Activated naive CD8-positive, alpha-beta T cell treated with anti-CD3 and anti-CD28 coated beads, Interleukin-2, amount 10 ng/mL, durations not matched to agents 7 days and 5 days (primary cell): ENCODE results near the gene NPHP4. TPM values are rescaled to one million over a fixed set of nuclear protein-coding genes. Genes with fewer than 3 reads are reported as not detected.
"Not testable (repeated sequence)": the region's sequence is repeated elsewhere in the genome, so short reads cannot be mapped to it uniquely, and the experiment has no call there.

Experiments
- ATAC-seq: fragments of 150-1000 bp; cut with Tn5 transposase; one replicate; pipeline ENCODE4 v1.10.0; 2021; ENCODE audit warnings: low read depth, moderate library complexity
- POLR2A ChIA-PET: fragments of 350-600 bp; sonication (Branson Sonifier 250); formaldehyde crosslinking; loops from one replicate; lab custom pipeline; 2021; ENCODE audit warnings: antibody characterized with exemption; lab: Charles Lee
- DNase-seq: peaks from one replicate; pipeline ENCODE4 v3.0.0; 2021
- H3K27ac Mint-ChIP-seq: one replicate; pipeline ENCODE4 v1.8.0; 2022; ENCODE audit warnings: mild to moderate bottlenecking, mixed read lengths
- H3K27me3 Mint-ChIP-seq: one replicate; pipeline ENCODE4 v1.8.0; 2022; ENCODE audit warnings: mild to moderate bottlenecking, moderate library complexity, mixed read lengths
- H3K36me3 Mint-ChIP-seq: one replicate; pipeline ENCODE4 v1.8.0; 2021; ENCODE audit warnings: mild to moderate bottlenecking, mixed read lengths
- H3K4me1 Mint-ChIP-seq: one replicate; pipeline ENCODE4 v1.8.0; 2021; ENCODE audit warnings: mixed read lengths
- H3K4me3 Mint-ChIP-seq: one replicate; pipeline ENCODE4 v1.8.0; 2022; ENCODE audit warnings: mild to moderate bottlenecking, moderate library complexity, mixed read lengths
- H3K9me3 Mint-ChIP-seq: one replicate; pipeline ENCODE4 v1.8.0; 2021; ENCODE audit warnings: mixed read lengths
- total RNA-seq, 2 experiments: library from RNA; stranded (reverse); gene quantifications; one replicate each; pipeline ENCODE4 v1.2.3, GENCODE V29; 2021

The NPHP4 gene
- total RNA-seq, 2 experiments from 2014 or later: 16.4 to 17.5 TPM

- no peak for DNase-seq
- no peak overlapping the region for H3K27ac Mint-ChIP-seq
- POLR2A ChIA-PET: no interaction called here
- no peak for ATAC-seq
- no peak overlapping the region for H3K4me3 Mint-ChIP-seq
- H3K4me1 Mint-ChIP-seq: no peaks in the 10 kb centered on the region
- no peaks in the 10 kb centered on the region for H3K9me3 Mint-ChIP-seq
- H3K27me3 Mint-ChIP-seq: no peaks in the 10 kb centered on the region
- H3K36me3 Mint-ChIP-seq: peaks cover 20% of the 10 kb centered on the region
These were observed 65.4 kb downstream of the NPHP4 start for GRCh38 chr1:5926686-5927435.

DNA sequence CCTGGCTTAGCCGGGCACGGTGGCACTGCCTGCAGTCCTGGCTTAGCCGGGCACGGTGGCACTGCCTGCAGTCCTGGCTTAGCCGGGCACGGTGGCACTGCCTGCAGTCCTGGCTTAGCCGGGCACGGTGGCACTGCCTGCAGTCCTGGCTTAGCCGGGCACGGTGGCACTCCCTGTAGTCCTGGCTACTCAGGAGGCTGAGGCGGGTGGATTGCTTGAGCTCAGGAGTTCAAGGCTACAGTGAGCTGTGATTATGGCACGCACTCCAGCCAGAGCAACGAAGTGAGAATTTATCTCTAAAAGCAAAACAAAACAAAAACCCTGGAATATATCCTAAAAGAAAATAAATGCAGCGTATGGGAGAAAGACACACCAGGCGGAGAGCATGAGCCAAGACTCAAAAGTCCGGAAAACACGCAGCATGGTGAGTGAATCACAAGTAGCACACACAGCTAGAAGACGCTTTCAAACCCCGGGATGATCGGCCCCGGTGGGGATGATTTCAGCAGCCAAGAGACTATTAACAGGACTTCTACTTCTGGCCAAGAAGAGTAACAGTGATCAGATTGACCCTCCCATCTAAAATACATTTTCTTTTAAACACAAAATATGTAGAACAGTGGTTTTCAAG is 69.4 kb downstream of the NPHP4 start:
- DNase-seq, POLR2A ChIA-PET, H3K9me3 Mint-ChIP-seq, ATAC-seq, H3K27ac Mint-ChIP-seq, H3K4me1 Mint-ChIP-seq, H3K27me3 Mint-ChIP-seq, H3K4me3 Mint-ChIP-seq: not testable (repeated sequence)
- H3K36me3 Mint-ChIP-seq: peaks cover 13% of the 10 kb centered on the region

GRCh38 chr1:5921671-5922070 is 70.6 kb downstream of the NPHP4 start:
- no peak overlapping the region for H3K27ac Mint-ChIP-seq
- no peaks in the 10 kb centered on the region for H3K4me1 Mint-ChIP-seq
- no peak overlapping the region for H3K4me3 Mint-ChIP-seq
- no peaks in the 10 kb centered on the region for H3K9me3 Mint-ChIP-seq
- ATAC-seq (no peak), DNase-seq (no peak)
- no peaks in the 10 kb centered on the region for H3K27me3 Mint-ChIP-seq
- POLR2A ChIA-PET: no interaction called here
- H3K36me3 Mint-ChIP-seq: peaks cover 6% of the 10 kb centered on the region

GRCh38 chr1:5921129-5921528 is 71.1 kb downstream of the NPHP4 start:
- no peak for ATAC-seq
- H3K4me1 Mint-ChIP-seq: peaks cover under 1% of the 10 kb centered on the region
- DNase-seq: no peak
- H3K4me3 Mint-ChIP-seq: no peak overlapping the region
- POLR2A ChIA-PET: no interaction called here
- no peaks in the 10 kb centered on the region for H3K27me3 Mint-ChIP-seq
- peaks cover 3% of the 10 kb centered on the region for H3K36me3 Mint-ChIP-seq
- no peak overlapping the region for H3K27ac Mint-ChIP-seq
- no peaks in the 10 kb centered on the region for H3K9me3 Mint-ChIP-seq

DNA sequence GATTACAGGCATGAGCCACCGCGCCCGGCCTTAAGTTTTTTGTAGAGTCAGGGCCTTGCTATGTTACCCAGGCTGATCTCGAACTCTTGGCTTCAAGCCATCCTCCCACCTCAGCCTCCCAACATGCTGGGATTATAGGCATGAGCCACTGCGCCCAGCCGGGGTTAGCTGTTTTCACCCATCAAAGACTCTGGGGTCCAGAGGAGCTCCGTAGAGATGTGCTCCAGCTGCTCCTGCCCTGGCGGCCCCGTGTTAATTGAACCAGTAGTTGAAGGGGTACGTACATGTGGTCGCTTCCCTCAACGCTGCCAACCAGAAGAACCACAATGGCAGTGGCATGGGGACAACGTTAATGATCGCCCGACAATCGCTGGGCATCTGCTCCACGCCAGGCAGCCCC is 72.0 kb downstream of the NPHP4 start:
- no peaks in the 10 kb centered on the region for H3K27me3 Mint-ChIP-seq
- DNase-seq (no peak), ATAC-seq (no peak)
- no peak overlapping the region for H3K4me3 Mint-ChIP-seq
- peaks cover 5% of the 10 kb centered on the region for H3K4me1 Mint-ChIP-seq
- no peaks in the 10 kb centered on the region for H3K36me3 Mint-ChIP-seq
- POLR2A ChIA-PET: no interaction called here
- H3K9me3 Mint-ChIP-seq: no peaks in the 10 kb centered on the region
- no peak overlapping the region for H3K27ac Mint-ChIP-seq

DNA sequence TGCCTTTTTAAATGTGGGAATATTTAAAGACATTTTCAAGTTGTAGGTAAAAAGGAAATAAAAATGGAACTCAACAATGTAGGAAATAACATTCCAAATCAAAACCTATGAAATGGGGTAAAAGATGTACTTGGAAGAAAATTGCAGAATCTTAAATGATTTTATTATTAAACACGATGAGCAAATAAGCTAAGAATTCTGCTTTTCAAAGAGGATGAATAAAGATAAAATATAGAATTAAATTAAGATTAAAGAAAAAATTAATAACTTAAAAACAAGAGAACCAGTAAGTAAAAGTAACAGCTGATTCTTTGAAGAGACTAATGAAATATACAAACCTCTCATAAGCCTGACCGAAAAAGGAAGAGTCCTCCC is 74.0 kb downstream of the NPHP4 start:
- Mint-ChIP-seq H3K4me1 (peaks cover 5% of the 10 kb centered on the region), H3K4me3 (no peak overlapping the region), H3K27ac (no peak overlapping the region), H3K27me3 (no peaks in the 10 kb centered on the region), H3K9me3 (no peaks in the 10 kb centered on the region), H3K36me3 (no peaks in the 10 kb centered on the region)
- POLR2A ChIA-PET: no interaction called here
- no peak for ATAC-seq
- no peak for DNase-seq

DNA sequence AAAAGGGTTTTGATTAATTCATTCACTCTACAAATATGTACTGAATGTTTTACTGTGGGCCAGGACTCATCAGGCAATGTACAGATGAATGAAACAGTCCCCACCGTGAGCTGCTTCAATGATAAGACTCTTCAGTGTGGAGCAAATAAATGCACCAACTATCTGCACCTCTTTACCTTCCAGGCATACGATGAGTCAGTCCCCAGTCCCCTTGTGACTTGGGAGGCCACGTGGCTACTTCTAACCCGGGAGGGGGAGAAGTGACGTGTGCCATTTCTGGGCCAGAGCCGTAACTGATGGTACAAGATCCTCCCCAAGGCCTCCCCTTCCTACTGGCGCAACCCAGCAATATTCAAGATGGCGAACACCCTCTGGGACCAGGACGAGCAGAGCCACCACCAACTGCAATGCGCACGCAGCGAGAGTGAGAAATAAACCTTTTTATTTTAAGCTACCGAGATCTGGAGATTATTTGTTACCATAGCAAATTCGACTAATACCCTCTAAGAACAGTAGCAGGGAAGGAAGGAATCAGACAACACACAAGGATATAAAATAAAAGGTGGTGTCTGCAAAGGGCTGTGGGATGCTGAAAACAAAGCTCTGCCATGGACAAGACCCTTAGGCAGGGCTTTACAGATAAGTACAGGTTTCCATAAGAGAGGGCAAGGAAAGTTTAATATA is 74.5 kb downstream of the NPHP4 start:
- no peak for ATAC-seq
- Mint-ChIP-seq H3K4me1 (peaks cover 5% of the 10 kb centered on the region), H3K4me3 (no peak overlapping the region)

DNA sequence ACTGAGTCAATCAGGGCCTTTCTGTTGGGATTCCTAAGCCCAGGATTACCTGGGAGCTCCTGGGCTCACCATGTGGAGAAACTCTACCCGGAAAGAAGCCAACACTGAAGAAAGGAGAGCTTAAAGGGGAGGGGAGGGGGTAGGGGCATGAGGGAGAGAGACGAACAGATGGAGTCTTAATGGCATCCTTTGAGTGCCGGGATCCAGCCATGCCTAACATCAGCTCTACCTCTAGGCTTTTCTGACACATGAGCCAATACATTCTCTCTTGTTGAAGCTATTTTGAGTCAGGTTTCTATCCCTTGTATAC is 75.0 kb downstream of the NPHP4 start:
- Mint-ChIP-seq H3K27ac (no peak overlapping the region), H3K4me3 (no peak overlapping the region), H3K27me3 (no peaks in the 10 kb centered on the region), H3K9me3 (no peaks in the 10 kb centered on the region), H3K4me1 (peaks cover 5% of the 10 kb centered on the region), H3K36me3 (no peaks in the 10 kb centered on the region)
- ATAC-seq (no peak), DNase-seq (no peak)
- POLR2A ChIA-PET: no interaction called here

More for the DNA sequence above, 74.5 kb downstream of the NPHP4 start:
- POLR2A ChIA-PET: no interaction called here
- no peaks in the 10 kb centered on the region for H3K9me3 Mint-ChIP-seq
- no peak overlapping the region for H3K27ac Mint-ChIP-seq
- H3K27me3 Mint-ChIP-seq: no peaks in the 10 kb centered on the region
- no peak for DNase-seq
- no peaks in the 10 kb centered on the region for H3K36me3 Mint-ChIP-seq

DNA sequence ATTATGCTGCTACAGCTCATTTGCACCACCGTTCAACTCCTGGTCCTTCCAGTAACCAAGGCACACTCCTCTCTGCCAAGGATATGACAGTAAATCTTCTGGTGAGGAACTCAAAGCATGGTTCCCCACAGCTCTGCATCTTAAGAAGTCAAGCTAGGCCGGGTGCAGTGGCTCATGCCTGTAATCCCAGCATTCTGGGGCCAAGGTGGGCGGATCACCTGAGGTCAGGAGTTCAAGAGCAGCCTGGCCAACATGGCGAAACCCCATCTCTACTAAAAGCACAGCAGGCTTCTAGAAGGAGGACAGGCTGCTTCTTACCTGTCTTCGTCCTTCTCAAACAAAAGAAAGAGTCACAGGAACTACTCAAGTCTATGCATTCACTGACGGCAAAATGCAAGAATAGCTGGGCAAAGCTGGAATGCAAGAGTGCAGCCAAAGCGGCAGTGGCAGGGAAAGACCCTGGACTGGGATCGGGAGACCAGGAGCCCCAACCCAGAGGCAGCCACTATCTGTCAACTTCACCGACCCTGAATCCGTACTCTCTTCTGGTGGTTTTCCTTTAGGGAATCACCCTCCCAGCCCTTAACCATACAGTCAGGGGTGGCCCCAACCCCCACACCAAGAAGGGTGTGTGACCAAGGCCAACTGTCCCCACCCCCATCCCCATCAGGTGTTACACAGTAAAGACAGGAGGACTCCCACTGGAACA is 75.5 kb downstream of the NPHP4 start:
- no peaks in the 10 kb centered on the region for H3K9me3 Mint-ChIP-seq
- no peak for ATAC-seq
- H3K27ac Mint-ChIP-seq: no peak overlapping the region
- no peaks in the 10 kb centered on the region for H3K27me3 Mint-ChIP-seq
- no peaks in the 10 kb centered on the region for H3K36me3 Mint-ChIP-seq
- H3K4me3 Mint-ChIP-seq: no peak overlapping the region
- DNase-seq: no peak
- POLR2A ChIA-PET: no interaction called here
- peaks cover 5% of the 10 kb centered on the region for H3K4me1 Mint-ChIP-seq

GRCh38 chr1:5915587-5916571 is 76.3 kb downstream of the NPHP4 start:
- H3K36me3 Mint-ChIP-seq: no peaks in the 10 kb centered on the region
- H3K27me3 Mint-ChIP-seq: no peaks in the 10 kb centered on the region
- ATAC-seq: peak; percentile 71
- DNase-seq: no peak
- H3K4me1 Mint-ChIP-seq: peaks cover 5% of the 10 kb centered on the region
- POLR2A ChIA-PET: no interaction called here
- no peak overlapping the region for H3K4me3 Mint-ChIP-seq
- H3K27ac Mint-ChIP-seq: no peak overlapping the region
- no peaks in the 10 kb centered on the region for H3K9me3 Mint-ChIP-seq

- H3K9me3 Mint-ChIP-seq: no peaks in the 10 kb centered on the region
- ATAC-seq (no peak), DNase-seq (no peak)
- H3K4me1 Mint-ChIP-seq: peaks cover 5% of the 10 kb centered on the region
- H3K27ac Mint-ChIP-seq: no peak overlapping the region
- H3K36me3 Mint-ChIP-seq: no peaks in the 10 kb centered on the region
- POLR2A ChIA-PET: no interaction called here
- H3K4me3 Mint-ChIP-seq: no peak overlapping the region
- no peaks in the 10 kb centered on the region for H3K27me3 Mint-ChIP-seq
These were observed 77.4 kb downstream of the NPHP4 start for GRCh38 chr1:5914676-5915365.

DNA sequence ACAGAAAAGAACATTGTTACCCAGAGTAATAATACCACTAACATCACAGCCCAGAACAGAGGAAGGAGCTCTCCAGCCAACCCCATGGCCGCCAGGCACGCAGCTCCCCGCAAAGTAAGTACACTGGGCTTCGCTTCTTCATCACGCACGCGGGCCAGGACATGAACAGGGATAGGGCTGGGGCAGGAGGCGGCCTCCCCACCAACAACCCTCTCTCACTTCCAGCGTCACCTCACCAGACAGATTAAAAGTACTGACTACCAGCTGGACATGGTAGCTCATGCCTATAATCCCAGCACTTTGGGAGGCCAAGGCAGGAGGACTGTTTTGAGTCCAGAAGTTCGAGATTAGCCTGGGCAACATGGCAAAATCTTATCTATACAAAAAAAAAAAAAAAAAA is 78.3 kb downstream of the NPHP4 start:
- H3K4me3 Mint-ChIP-seq: no peak overlapping the region
- POLR2A ChIA-PET: no interaction called here
- no peaks in the 10 kb centered on the region for H3K36me3 Mint-ChIP-seq
- H3K4me1 Mint-ChIP-seq: peaks cover 5% of the 10 kb centered on the region
- ATAC-seq (no peak), DNase-seq (no peak)
- H3K9me3 Mint-ChIP-seq: no peaks in the 10 kb centered on the region
- H3K27ac Mint-ChIP-seq: no peak overlapping the region
- no peaks in the 10 kb centered on the region for H3K27me3 Mint-ChIP-seq
